HuH-7.5 (cell line): ENCODE results near the gene PTK6.

Source experiments
- DNase-seq: peaks from one replicate; pipeline ENCODE4 v3.0.0; 2011; ENCODE audit warnings: low spot score

Gene PTK6

GRCh38 chr20:63543131-63543530 lies 6.0 kb upstream of the PTK6 start:
- DNase-seq = no peak

- DNase-seq = no peak
These were observed 5.5 kb upstream of the PTK6 start for GRCh38 chr20:63542696-63543095.

- no peak for DNase-seq
These were observed 4.9 kb upstream of the PTK6 start for GRCh38 chr20:63542031-63542559.

- no peak for DNase-seq
These were observed 4.2 kb upstream of the PTK6 start for GRCh38 chr20:63541371-63541770.

GRCh38 chr20:63540417-63541186 lies 3.4 kb upstream of the PTK6 start:
- DNase-seq = no peak

- no peak for DNase-seq
These were observed 2.5 kb upstream of the PTK6 start for GRCh38 chr20:63539441-63540370.

GRCh38 chr20:63539092-63539430 lies 1.9 kb upstream of the PTK6 start:
- no peak for DNase-seq

GRCh38 chr20:63538204-63539091 lies 1.3 kb upstream of the PTK6 start:
- peak; percentile 97 for DNase-seq

- peak; percentile 99 for DNase-seq
These were observed 488 bp upstream of the PTK6 start for GRCh38 chr20:63537525-63538203.

- no peak for DNase-seq
These were observed 767 bp downstream of the PTK6 start for GRCh38 chr20:63536241-63536977.

- no peak for DNase-seq
These were observed 2.1 kb downstream of the PTK6 start for GRCh38 chr20:63534831-63535651.

- DNase-seq = no peak
These were observed 2.7 kb downstream of the PTK6 start for GRCh38 chr20:63534427-63534830.

GRCh38 chr20:63533871-63534393 lies 3.2 kb downstream of the PTK6 start:
- no peak for DNase-seq

GRCh38 chr20:63533388-63533787 lies 3.8 kb downstream of the PTK6 start:
- no peak for DNase-seq

GRCh38 chr20:63532449-63532971 lies 4.7 kb downstream of the PTK6 start:
- no peak for DNase-seq

- DNase-seq = no peak
These were observed 5.3 kb downstream of the PTK6 start for GRCh38 chr20:63531686-63532448.

GRCh38 chr20:63530788-63531160 lies 6.4 kb downstream of the PTK6 start:
- DNase-seq = no peak
